D721Med (cell line): ENCODE results near the gene TMEM214.

Experiments
- DNase-seq: peaks from one replicate; pipeline ENCODE4 v3.0.0; 2011; ENCODE audit warnings: low spot score; ENCODE audit not compliant: insufficient read length
- FAIRE-seq: peaks from 2 replicates; lab custom pipeline; 2011; peaks lifted over from hg19 to GRCh38; lab: Jason Lieb, UNC
- CTCF ChIP-seq: IDR thresholded peaks from 2 replicates; pipeline ENCODE4 v1.5.1; 2012; ENCODE audit warnings: mild to moderate bottlenecking, control low read depth; ENCODE audit not compliant: insufficient read depth; ENCODE audit errors: missing control alignments

The TMEM214 gene

GRCh38 chr2:27032495-27033252 lies at the start of gene TMEM214:
Gene TMEM214, plus strand, starts transcription at chr2:27032965. Its CDS starts 51 bp downstream, at chr2:27033016.
- DNase-seq: peak; percentile 98
- FAIRE-seq: no peak
- TF ChIP-seq CTCF: no peak

- no peak for TF ChIP-seq CTCF
- no peak for DNase-seq
- FAIRE-seq: no peak
These were observed 49.0 kb upstream of the TMEM214 start for GRCh38 chr2:26983746-26984145.

- DNase-seq: no peak
- no peak for FAIRE-seq
- no peak for TF ChIP-seq CTCF
These were observed 47.0 kb upstream of the TMEM214 start for GRCh38 chr2:26985807-26986206.

GRCh38 chr2:26986576-26986975 lies 46.2 kb upstream of the TMEM214 start:
- FAIRE-seq (no peak), DNase-seq (no peak)
- TF ChIP-seq CTCF: no peak

- no peak for FAIRE-seq
- no peak for TF ChIP-seq CTCF
- no peak for DNase-seq
These were observed 44.5 kb upstream of the TMEM214 start for GRCh38 chr2:26988058-26988860.

- no peak for TF ChIP-seq CTCF
- FAIRE-seq (no peak), DNase-seq (no peak)
These were observed 43.6 kb upstream of the TMEM214 start for GRCh38 chr2:26989156-26989555.
